ENCODE data around the gene CRY2.
"Not testable (repeated sequence)": the region's sequence is repeated elsewhere in the genome, so short reads cannot be mapped to it uniquely, and the experiment has no call there.

Gene CRY2

DNA sequence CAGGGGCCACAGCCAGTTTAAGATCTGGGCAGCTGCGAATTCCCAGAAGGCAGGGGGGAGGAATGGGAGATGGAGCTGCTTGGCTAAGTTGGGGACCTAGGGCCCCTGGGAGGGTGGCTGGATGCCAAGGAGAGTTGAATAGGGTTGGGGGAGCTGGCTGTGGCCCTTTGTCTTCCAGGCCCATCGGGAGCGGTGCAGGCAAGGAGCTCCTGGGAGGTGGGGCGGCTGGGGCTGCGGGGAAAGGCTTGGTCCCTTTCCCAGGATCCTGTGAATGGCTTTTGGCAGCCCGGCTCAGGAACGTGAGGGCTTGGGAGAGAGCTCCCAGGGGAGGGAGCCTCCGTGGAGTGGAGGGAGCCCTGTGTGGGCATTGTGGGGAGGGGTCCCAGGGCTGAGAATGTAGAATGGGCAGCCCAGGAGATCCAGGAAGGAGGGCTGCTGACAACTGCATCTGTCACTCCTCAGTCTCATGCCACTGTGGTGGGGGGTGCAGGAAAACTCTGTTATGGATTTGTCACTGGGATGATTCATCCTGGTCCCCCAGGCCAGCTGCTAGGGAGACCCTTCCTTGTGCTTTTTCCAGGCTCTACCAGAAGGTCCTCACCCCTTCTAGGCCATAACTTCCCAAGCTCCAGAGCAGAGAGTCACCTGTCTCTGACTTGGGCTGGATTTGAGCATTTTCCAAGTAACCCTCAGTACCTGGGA, 53.8 kb downstream of the CRY2 start:
- no peak for DNase-seq

DNA sequence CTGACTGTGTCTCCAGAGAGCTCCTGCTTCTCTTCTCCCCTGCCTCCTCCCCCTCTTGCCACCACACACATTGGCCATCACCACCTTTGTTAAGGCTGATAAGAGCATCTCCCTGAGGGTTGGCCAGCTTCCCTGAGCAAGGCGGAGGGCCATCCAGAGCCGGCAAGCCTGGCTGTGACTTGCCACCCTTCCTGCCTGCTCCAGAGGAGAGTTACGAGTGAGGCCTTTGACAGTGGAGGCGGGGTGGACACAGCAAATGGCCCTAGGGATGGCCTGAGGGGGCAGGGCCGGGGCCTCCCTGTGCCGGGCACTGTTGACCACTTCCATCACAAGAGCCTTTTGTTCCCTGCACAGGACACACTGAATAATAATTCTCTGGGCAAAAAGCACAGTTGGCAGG, 54.4 kb downstream of the CRY2 start:
- no peak for DNase-seq

GRCh38 chr11:45902452-45903380, 55.4 kb downstream of the CRY2 start:
- DNase-seq = no peak

DNA sequence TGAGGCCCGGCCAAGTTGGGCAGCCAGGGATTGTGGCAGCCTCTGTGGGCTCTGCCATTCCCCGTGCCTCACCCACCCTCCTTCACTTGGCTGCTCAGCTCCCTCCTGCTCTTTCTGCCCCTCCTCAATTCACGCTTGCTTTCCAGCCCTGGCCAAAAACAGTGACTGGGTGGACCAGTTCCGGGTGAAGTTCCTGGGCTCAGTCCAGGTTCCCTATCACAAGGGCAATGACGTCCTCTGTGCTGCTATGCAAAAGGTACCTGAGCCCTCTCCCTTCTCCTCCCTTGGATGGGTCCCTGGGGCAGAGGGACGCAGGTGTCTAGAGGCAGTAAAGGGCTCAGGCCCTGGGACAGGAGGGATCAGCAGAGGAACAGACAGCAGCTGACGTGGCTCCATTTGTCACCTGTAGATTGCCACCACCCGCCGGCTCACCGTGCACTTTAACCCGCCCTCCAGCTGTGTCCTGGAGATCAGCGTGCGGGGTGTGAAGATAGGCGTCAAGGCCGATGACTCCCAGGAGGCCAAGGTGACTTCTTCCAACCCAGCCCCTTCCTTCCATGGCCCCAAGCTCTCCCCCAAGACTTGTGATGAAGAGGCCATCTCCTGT, 57.1 kb downstream of the CRY2 start:
- DNase-seq = no peak

- no peak for DNase-seq
Observed at GRCh38 chr11:45905095-45905494, 57.8 kb downstream of the CRY2 start.

GRCh38 chr11:45905576-45905975, 58.3 kb downstream of the CRY2 start:
- not testable (repeated sequence) for DNase-seq

DNA sequence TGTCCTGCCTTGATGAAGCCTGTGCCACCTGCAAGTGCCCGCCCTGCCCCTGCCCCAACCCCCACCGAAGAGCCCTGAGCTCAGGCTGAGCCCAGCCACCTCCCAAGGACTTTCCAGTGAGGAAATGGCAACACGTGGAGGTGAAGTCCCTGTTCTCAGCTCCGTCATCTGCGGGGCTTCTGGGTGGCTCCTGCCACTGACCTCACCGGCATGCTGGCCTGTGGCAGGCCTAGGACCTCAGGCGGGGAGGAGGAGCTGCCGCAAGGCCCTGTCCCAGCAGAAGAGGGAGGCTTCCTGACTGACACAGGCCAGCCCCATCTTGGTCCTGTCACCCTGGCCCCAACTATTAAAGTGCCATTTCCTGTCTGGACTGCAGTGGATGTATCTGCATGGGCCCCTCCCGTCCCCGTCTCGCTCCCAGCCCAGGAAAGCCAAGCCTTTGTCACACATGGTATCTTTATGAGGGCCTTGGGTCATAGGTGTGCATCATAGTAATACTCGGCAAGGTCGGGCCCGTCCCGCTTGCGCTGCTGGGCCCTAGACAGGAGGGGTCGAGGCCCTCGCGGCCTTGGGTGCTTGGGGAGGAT, 58.9 kb downstream of the CRY2 start:
- DNase-seq = no peak

GRCh38 chr11:45906965-45907611, 59.8 kb downstream of the CRY2 start, which contains the start of gene FREY1:
Gene FREY1, minus strand, starts transcription at chr11:45907271. Its CDS starts 26 bp downstream, at chr11:45907245.
- DNase-seq = no peak

- no peak for DNase-seq
Observed at GRCh38 chr11:45907911-45908370, 60.7 kb downstream of the CRY2 start.

GRCh38 chr11:45909594-45910475, 62.6 kb downstream of the CRY2 start:
- DNase-seq = no peak

- DNase-seq = no peak
Observed at GRCh38 chr11:45910623-45911022, 63.3 kb downstream of the CRY2 start.

- no peak for DNase-seq
Observed at GRCh38 chr11:45913514-45913913, 66.2 kb downstream of the CRY2 start.

- DNase-seq = no peak
Observed at GRCh38 chr11:45913942-45914635, 66.8 kb downstream of the CRY2 start.

- DNase-seq = no peak
Observed at GRCh38 chr11:45915446-45915845, 68.2 kb downstream of the CRY2 start.

DNA sequence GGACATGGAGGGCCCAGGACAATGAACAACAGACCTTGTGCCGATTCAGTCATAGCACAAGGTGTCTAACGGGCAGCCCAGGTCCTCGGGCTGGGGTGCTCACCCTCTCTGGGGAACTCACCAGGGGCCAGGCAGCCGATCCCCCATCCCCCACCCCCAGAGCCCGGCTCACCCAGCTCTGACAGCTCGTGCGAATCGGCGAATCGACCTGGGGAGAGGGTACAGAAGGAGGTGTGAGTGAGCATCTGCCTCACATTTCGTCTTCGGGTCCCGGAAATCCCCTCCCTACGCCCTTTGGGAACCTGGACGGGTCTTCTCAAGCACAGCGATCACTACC, 70.0 kb downstream of the CRY2 start:
- no peak for DNase-seq

DNA sequence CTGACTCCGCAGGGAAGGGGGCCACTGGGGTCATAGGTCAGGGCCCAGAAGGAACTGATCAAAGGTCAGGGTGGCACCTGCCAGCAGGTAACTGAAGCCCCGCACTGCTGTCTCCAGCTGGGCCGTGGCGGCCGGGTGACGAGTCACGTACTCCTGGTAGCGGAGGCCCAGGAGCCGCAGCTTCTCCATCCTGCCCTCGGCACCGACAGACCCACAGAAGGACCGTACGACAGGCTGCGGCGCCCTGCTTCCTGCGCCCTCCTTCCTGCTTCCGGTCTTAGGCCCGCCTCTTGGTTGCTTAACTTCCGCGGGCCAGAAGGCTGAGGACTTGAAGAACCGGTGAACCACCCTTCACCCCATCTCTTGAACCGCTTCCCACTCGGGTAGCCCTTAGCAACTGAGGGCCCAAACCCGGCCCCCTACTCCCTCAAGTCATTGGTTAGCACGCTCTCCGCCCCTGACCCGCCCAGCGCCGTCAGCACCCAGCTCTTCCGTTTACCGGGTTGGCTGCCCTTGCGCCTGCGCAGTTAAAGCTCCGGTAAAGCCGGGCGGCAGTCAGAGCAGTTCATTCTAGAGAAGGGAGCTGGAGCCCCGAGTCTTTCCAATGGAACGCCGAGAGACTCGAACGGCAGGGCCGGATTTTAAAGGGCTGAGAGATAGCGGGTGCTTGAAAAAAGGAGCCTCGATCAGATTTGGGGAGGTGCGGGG, 70.5 kb downstream of the CRY2 start, which contains the start of gene PEX16:
TSS of gene PEX16 (minus strand) at position 255 of the 708 bp plus-strand sequence. CDS start at position 189, 66 bp downstream.
- peak; percentile 84 for DNase-seq

DNA sequence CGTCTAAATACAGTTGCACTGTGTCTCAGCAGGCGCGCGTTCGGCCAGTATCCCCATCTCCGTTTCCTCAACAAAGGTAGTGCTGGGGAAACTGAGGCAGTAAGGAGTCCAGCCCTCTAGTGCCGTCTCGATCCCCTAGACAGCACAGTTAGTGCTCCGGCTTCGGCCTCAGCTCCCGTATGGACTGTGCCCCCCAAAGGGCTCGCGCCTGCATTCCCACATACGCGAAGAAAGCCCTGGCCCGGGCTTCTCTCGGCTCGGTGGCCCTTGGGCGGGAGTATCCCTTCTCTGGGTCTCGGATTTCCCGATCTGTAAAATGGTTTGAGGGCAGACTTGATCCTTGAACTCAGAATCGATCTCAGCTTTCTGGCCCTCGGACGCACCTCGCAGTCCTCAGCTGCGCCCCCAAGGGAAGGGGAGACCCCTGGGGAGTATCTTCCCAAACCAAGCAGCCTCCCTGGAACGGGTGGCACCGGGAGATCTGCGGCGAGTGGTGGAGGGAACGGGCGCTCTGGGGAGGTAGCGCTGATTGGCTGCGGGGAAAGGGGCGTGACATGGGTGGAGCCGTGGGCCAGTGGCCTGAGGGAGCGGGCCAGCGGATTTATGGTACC, 71.2 kb downstream of the CRY2 start:
- no peak for DNase-seq

DNA sequence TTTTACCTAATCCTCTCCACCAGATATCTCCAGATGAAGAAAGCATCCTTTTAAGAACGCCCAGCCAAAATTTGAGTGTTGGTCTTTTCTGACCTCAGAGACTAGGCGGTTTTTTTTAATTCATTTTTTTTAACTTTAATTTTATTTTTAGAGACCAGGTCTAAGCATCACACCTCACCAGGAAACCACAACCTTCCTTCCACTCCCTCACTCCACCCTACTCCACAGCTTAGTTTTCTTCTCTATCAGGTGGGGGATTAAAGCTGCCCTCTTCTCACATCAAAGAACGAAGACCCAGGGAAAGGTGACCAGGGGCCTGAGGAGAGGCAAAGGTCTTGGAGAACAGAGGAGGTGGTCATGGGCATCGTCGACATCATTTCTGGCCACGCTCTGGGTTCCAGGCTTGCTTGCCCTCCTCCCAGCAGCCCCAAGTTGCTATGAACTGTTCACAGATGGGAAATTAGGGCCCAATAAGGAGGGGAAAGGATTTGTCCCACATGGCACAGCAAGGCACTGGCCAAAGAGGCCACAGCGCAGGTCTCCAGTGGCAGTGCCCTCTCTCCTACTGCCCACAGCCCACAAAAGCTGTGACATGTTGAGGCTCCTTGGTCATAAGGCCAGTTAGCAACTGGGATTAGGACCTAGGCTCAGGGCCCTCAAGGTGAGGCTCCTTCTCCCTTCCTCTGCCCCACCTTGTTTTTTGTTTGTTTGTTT, 71.8 kb downstream of the CRY2 start:
- no peak for DNase-seq
